ENCODE measurements around the gene CD80.

CD80 gene

GRCh38 chr3:119550192-119550910 is 9.1 kb downstream of the CD80 start:
- no peak overlapping the region; the same call in 1 of the 2 replicates for H3K4me2 ChIP-seq (ENCODE audit: low read length)
- no peaks in the 10 kb centered on the region for H3F3A ChIP-seq (ENCODE audit: insufficient read depth, low read length)
- no peak overlapping the region for H3K9ac ChIP-seq (ENCODE audit: low read length)
- H3K36me3 ChIP-seq (ENCODE audit: insufficient read depth, low read length) = no peaks in the 10 kb centered on the region
- peak overlapping the region; percentile 16 for H3K27ac ChIP-seq (ENCODE audit: low read depth, low read length, poor library complexity, severe bottlenecking)
- H3K4me1 ChIP-seq (ENCODE audit: insufficient read depth, low read length, severe bottlenecking) = peaks cover 17% of the 10 kb centered on the region
- TF ChIP-seq EZH2 (IDR thresholded peaks at IDR 0.05; ENCODE audit: borderline replicate concordance, low read length) = no peak
- TF ChIP-seq, protein P1, sequence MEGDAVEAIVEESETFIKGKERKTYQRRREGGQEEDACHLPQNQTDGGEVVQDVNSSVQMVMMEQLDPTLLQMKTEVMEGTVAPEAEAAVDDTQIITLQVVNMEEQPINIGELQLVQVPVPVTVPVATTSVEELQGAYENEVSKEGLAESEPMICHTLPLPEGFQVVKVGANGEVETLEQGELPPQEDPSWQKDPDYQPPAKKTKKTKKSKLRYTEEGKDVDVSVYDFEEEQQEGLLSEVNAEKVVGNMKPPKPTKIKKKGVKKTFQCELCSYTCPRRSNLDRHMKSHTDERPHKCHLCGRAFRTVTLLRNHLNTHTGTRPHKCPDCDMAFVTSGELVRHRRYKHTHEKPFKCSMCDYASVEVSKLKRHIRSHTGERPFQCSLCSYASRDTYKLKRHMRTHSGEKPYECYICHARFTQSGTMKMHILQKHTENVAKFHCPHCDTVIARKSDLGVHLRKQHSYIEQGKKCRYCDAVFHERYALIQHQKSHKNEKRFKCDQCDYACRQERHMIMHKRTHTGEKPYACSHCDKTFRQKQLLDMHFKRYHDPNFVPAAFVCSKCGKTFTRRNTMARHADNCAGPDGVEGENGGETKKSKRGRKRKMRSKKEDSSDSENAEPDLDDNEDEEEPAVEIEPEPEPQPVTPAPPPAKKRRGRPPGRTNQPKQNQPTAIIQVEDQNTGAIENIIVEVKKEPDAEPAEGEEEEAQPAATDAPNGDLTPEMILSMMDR (IDR thresholded peaks at IDR 0.05; ENCODE audit: low read length) = no peak; the same call in 1 of the 2 replicates
- no peak overlapping the region for H2AFZ ChIP-seq (ENCODE audit: low read length)
- H3K4me3 ChIP-seq (ENCODE audit: low read depth, low read length, poor library complexity, severe bottlenecking) = no peak overlapping the region
- H3K79me2 ChIP-seq (ENCODE audit: insufficient read depth, low read length) = no peaks in the 10 kb centered on the region
- H4K20me1 ChIP-seq (ENCODE audit: insufficient read depth, low read length) = no peaks in the 10 kb centered on the region
- H3K9me2 ChIP-seq (ENCODE audit: low read depth, low read length) = no peaks in the 10 kb centered on the region
- no peaks in the 10 kb centered on the region for H3K9me3 ChIP-seq (ENCODE audit: low read length)
- H3K27me3 ChIP-seq (ENCODE audit: insufficient read depth, low read length) = no peaks in the 10 kb centered on the region

GRCh38 chr3:119548341-119548740 is 11.1 kb downstream of the CD80 start:
- TF ChIP-seq EZH2 (IDR thresholded peaks at IDR 0.05; ENCODE audit: borderline replicate concordance, low read length) = no peak
- TF ChIP-seq, protein P1 (IDR thresholded peaks at IDR 0.05; ENCODE audit: low read length) = no peak
- Histone ChIP-seq H3K9me3 (ENCODE audit: low read length) (no peaks in the 10 kb centered on the region), H3K27ac (ENCODE audit: low read depth, low read length, poor library complexity, severe bottlenecking) (no peak overlapping the region), H3K4me2 (ENCODE audit: low read length) (no peak overlapping the region), H2AFZ (ENCODE audit: low read length) (no peak overlapping the region), H3K4me3 (ENCODE audit: low read depth, low read length, poor library complexity, severe bottlenecking) (no peak overlapping the region), H3K9me2 (ENCODE audit: low read depth, low read length) (no peaks in the 10 kb centered on the region), H3K27me3 (ENCODE audit: insufficient read depth, low read length) (no peaks in the 10 kb centered on the region), H4K20me1 (ENCODE audit: insufficient read depth, low read length) (no peaks in the 10 kb centered on the region), H3F3A (ENCODE audit: insufficient read depth, low read length) (no peaks in the 10 kb centered on the region), H3K79me2 (ENCODE audit: insufficient read depth, low read length) (no peaks in the 10 kb centered on the region), H3K4me1 (ENCODE audit: insufficient read depth, low read length, severe bottlenecking) (peaks cover 14% of the 10 kb centered on the region), H3K9ac (ENCODE audit: low read length) (no peak overlapping the region), H3K36me3 (ENCODE audit: insufficient read depth, low read length) (no peaks in the 10 kb centered on the region)

- Histone ChIP-seq H3K4me2 (ENCODE audit: low read length) (no peak overlapping the region), H3K9ac (ENCODE audit: low read length) (no peak overlapping the region), H2AFZ (ENCODE audit: low read length) (no peak overlapping the region), H3K27ac (ENCODE audit: low read depth, low read length, poor library complexity, severe bottlenecking) (no peak overlapping the region), H3F3A (ENCODE audit: insufficient read depth, low read length) (no peaks in the 10 kb centered on the region), H3K9me3 (ENCODE audit: low read length) (no peaks in the 10 kb centered on the region), H3K9me2 (ENCODE audit: low read depth, low read length) (no peaks in the 10 kb centered on the region), H3K36me3 (ENCODE audit: insufficient read depth, low read length) (no peaks in the 10 kb centered on the region), H3K27me3 (ENCODE audit: insufficient read depth, low read length) (no peaks in the 10 kb centered on the region), H3K4me1 (ENCODE audit: insufficient read depth, low read length, severe bottlenecking) (peaks cover 14% of the 10 kb centered on the region), H4K20me1 (ENCODE audit: insufficient read depth, low read length) (no peaks in the 10 kb centered on the region), H3K79me2 (ENCODE audit: insufficient read depth, low read length) (no peaks in the 10 kb centered on the region), H3K4me3 (ENCODE audit: low read depth, low read length, poor library complexity, severe bottlenecking) (no peak overlapping the region)
- no peak for TF ChIP-seq EZH2 (IDR thresholded peaks at IDR 0.05; ENCODE audit: borderline replicate concordance, low read length)
- TF ChIP-seq, protein P1 (IDR thresholded peaks at IDR 0.05; ENCODE audit: low read length) = no peak
These were observed 12.2 kb downstream of the CD80 start for GRCh38 chr3:119547227-119547626.

All from OCI-LY1 (cell line).